ENCODE results near the gene CDKN2B. TPM values are rescaled to one million over a fixed set of nuclear protein-coding genes. Genes with fewer than 3 reads are reported as not detected.

The CDKN2B gene
- total RNA-seq, 2 donors from 2014 or later: 0.09 to 0.23 TPM

GRCh38 chr9:22005702-22006606 is 3.2 kb downstream of the CDKN2B start:
- ATAC-seq: no peak
- Mint-ChIP-seq H3K36me3 (peaks cover 0 to 11% of the 10 kb centered on the region in 2 donors), H3K9me3 (no peaks in the 10 kb centered on the region), H3K27ac (no peak overlapping the region)
- DNase-seq (ENCODE audit: low spot score in 2 of 2): no peak

- H3K36me3 Mint-ChIP-seq: peaks cover 0 to 11% of the 10 kb centered on the region in 2 donors
- no peak for ATAC-seq
- no peaks in the 10 kb centered on the region for H3K9me3 Mint-ChIP-seq
- no peak for DNase-seq (ENCODE audit: low spot score in 2 of 2)
- H3K27ac Mint-ChIP-seq: peak overlapping the region in 1 of 2 donors; percentile 24
Measured at GRCh38 chr9:22005021-22005701, 3.9 kb downstream of the CDKN2B start.

DNA sequence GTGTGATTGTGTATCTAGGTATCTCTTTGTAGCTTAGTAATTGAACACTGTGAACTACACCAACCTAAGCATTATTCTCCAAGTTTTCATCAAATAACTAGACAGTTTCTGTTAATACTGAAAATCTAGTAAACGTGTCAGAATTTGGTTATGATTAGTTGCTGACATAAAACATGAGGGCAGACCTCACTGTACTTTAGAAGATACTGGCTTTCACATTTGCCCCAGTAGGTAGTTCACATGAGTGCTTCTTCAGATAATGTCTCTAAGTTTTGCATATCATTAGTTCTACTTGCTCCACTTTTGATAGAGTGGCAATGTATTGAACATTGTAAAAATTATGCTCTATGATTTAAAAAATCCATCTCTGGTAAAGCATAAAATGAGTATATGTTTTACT is 7.1 kb downstream of the CDKN2B start:
- Mint-ChIP-seq H3K36me3 (peaks cover 0 to 11% of the 10 kb centered on the region in 2 donors), H3K27ac (no peak overlapping the region), H3K9me3 (no peaks in the 10 kb centered on the region)
- no peak for ATAC-seq
- no peak for DNase-seq (ENCODE audit: low spot score in 2 of 2)

DNA sequence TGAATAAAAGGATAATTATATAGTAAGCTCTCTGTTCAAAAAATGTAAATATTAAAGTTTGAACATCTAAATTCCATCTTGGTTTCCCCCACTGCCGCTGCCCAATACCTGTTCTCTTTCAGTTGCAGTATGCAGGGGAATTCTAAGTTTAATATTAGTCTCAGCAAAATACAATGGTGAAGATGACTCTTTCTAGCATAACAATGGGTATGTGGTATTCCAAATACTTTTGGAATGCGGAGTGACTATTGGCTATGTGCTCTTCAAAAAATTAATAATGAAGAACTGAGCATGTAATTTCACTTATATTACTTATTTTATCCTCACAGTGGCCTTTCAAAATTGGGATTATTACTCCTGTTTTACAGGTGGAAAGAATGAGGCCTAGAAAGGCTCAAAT is 11.1 kb downstream of the CDKN2B start:
- H3K9me3 Mint-ChIP-seq: no peaks in the 10 kb centered on the region
- no peak overlapping the region for H3K27ac Mint-ChIP-seq
- ATAC-seq (no peak), DNase-seq (ENCODE audit: low spot score in 2 of 2) (no peak)
- no peaks in the 10 kb centered on the region for H3K36me3 Mint-ChIP-seq

- no peak for DNase-seq (ENCODE audit: low spot score in 2 of 2)
- Mint-ChIP-seq H3K36me3 (no peaks in the 10 kb centered on the region), H3K9me3 (no peaks in the 10 kb centered on the region), H3K27ac (no peak overlapping the region)
- ATAC-seq: no peak
Measured at GRCh38 chr9:21997480-21997879, 11.6 kb downstream of the CDKN2B start.

DNA sequence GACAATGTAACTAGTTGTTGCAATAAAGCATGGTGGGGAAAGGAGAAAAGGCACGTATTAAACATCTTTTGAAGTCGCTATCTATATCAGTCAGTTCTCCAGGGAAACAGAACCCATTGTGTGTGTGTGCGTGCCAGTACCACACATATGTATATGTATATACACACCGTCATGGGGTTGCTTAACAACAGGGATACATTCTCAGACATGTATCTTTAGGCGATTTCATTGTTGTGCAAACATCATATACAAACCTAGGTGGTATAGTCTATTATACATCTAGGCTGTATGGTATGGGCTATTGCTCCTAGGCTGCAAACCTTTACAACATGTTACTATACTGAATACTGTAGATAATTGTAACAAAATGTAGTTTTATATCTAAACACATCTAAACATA is 12.2 kb downstream of the CDKN2B start:
- no peak for ATAC-seq
- no peak for DNase-seq (ENCODE audit: low spot score in 2 of 2)
- Mint-ChIP-seq H3K27ac (no peak overlapping the region), H3K9me3 (no peaks in the 10 kb centered on the region), H3K36me3 (no peaks in the 10 kb centered on the region)

DNA sequence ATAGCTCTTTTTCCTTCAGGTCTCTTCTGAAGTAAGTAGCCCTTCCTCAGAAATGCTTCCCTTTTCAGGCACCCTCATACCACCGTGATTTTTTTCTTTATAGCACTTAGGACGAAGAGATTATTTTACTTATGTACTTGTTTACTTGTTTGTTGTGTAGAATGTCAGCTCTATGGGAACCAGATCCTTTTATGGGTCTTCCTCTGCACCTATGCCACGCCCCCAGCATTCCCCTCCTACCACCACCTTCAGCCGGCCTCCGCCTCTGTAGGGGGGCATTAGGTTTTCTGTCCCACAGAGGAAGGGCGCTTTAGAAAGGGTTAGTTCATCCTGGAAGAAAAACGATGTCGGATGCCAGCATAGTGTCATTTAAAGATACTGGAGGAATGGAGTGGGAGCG is 12.7 kb downstream of the CDKN2B start:
- Mint-ChIP-seq H3K9me3 (no peaks in the 10 kb centered on the region), H3K27ac (no peak overlapping the region), H3K36me3 (no peaks in the 10 kb centered on the region)
- DNase-seq (ENCODE audit: low spot score in 2 of 2) (no peak), ATAC-seq (no peak)

GRCh38 chr9:21995666-21996398 is 13.3 kb downstream of the CDKN2B start:
- Mint-ChIP-seq H3K9me3 (no peaks in the 10 kb centered on the region), H3K36me3 (no peaks in the 10 kb centered on the region), H3K27ac (peak overlapping the region in 1 of 2 donors; percentile 76)
- peak in 1 of 2 donors; percentile 23 for ATAC-seq
- DNase-seq (ENCODE audit: low spot score in 2 of 2): no peak

DNA sequence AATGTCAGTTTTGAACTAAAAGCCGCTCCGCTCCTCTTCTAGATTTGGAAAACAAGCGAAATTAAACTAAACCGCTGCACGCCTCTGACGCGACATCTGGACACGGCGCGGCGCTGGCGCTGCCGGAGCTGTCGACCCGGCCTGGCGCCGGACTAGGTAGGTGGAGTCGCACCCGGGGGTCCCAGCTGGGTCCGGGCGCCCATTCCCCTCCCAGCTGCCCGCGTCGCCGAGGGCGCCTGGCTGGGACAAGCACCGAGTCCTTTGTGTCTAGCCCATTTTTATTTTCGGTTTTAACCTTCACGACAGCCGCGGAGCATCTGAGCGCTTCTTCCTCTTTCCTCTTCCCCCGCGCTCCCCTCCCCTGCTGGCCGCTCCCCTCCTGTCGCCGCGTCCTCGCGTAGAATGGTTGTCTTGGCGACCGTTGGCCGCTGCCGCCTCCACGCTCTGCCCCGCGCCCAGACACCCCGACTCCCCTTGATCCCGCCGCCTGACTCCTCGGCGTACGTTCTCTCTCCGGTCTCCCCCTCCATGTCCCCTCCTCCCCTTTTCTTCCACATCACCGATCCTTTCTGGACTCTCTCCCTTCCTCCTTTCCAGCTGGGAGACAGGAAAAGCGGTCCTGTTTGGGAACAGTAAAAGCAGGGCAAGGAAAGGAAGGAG is 14.0 kb downstream of the CDKN2B start:
- no peaks in the 10 kb centered on the region for H3K9me3 Mint-ChIP-seq

DNA sequence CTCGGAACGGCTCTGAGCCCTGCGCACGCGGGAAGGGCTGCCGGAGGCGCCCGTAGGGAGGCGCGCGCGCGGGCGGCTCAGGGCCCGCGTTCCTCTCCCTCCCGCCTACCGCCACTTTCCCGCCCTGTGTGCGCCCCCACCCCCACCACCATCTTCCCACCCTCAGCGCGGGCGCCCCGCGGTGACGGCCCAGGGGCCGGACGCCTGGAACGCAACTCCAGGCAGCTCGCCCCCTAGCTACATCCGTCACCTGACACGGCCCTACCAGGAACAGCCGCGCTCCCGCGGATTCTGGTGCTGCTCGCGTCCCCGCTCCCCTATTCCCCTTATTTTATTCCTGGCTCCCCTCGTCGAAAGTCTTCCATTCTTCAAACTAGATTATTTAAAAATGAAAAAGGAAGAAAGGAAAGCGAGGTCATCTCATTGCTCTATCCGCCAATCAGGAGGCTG is 14.5 kb downstream of the CDKN2B start, which contains the start of gene CDKN2B-AS1:
CDKN2B-AS1 (plus strand) TSS at position 236 of the 450 bp plus-strand sequence.
- Mint-ChIP-seq H3K9me3 (no peaks in the 10 kb centered on the region), H3K36me3 (peaks cover 3 to 6% of the 10 kb centered on the region in 2 donors), H3K27ac (peak within 1 kb of the TSS; percentile 46 to 76)
- DNase-seq (ENCODE audit: low spot score in 2 of 2): no peak
- peak; percentile 64 to 69 for ATAC-seq

More for the DNA sequence above, 14.0 kb downstream of the CDKN2B start:
- ATAC-seq (peak; percentile 79 to 90), DNase-seq (ENCODE audit: low spot score in 2 of 2) (peak; percentile 53 to 74)
- Mint-ChIP-seq H3K36me3 (peaks cover 0 to 3% of the 10 kb centered on the region in 2 donors), H3K27ac (peak overlapping the region; percentile 46 to 76)

GRCh38 chr9:21993893-21994555 is 15.1 kb downstream of the CDKN2B start, which contains the start of gene CDKN2A:
Gene CDKN2A, minus strand, starts transcription at chr9:21994392.
- Mint-ChIP-seq H3K36me3 (peaks cover 5 to 9% of the 10 kb centered on the region in 2 donors), H3K9me3 (no peaks in the 10 kb centered on the region), H3K27ac (peak within 1 kb of the TSS; percentile 46 to 76)
- ATAC-seq (peak; percentile 41 to 59), DNase-seq (ENCODE audit: low spot score in 2 of 2) (no peak)

- ATAC-seq (no peak), DNase-seq (ENCODE audit: low spot score in 2 of 2) (no peak)
- Mint-ChIP-seq H3K27ac (no peak overlapping the region), H3K36me3 (peaks cover 5 to 9% of the 10 kb centered on the region in 2 donors), H3K9me3 (no peaks in the 10 kb centered on the region)
Measured at GRCh38 chr9:21993007-21993406, 16.1 kb downstream of the CDKN2B start.

- no peak overlapping the region for H3K27ac Mint-ChIP-seq
Measured at GRCh38 chr9:21991072-21991959, 17.8 kb downstream of the CDKN2B start.

DNA sequence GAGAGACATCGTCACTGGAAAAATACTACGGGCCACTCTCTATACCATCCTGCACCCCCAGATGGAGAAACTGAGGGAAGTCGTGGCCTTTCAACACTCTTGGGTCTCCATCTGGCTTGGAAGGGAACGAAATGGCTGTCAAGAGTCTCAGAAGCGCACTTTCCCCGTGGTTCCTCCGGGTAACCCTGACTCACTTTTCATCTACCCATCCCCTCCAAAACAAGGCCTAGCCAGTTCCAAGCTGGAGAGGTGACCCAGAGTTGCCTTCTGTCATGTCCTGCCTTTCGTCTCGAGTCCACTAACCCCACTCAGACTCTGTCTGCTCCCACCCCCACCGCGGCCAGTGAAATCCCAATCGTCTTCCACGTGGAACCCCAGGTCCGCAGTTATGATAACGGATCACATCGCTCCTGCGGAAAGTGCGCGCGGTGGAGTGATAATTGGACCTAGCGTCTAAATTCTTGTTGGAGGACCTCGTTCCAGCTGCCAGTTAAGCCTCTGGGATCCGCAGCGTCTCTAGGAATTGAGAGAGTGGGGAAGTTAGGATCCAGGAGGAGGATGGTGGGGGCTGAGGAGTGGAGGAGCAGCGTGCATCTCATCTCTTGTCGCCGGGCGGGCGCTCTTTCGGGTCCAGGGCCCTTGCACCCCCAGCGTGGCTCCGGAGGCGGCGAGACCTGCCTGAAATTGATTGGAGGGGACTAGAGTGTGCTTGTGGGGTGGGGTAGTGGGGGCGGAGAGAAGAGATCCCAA is 19.5 kb downstream of the CDKN2B start:
- Mint-ChIP-seq H3K27ac (no peak overlapping the region), H3K36me3 (peaks cover 5 to 9% of the 10 kb centered on the region in 2 donors), H3K9me3 (no peaks in the 10 kb centered on the region)
- ATAC-seq: no peak
- no peak for DNase-seq (ENCODE audit: low spot score in 2 of 2)

More at GRCh38 chr9:21991072-21991959, 17.8 kb downstream of the CDKN2B start:
- H3K36me3 Mint-ChIP-seq: peaks cover 5 to 9% of the 10 kb centered on the region in 2 donors
- DNase-seq (ENCODE audit: low spot score in 2 of 2) (no peak), ATAC-seq (no peak)
- no peaks in the 10 kb centered on the region for H3K9me3 Mint-ChIP-seq

Measured in activated naive CD4-positive, alpha-beta T cell treated with anti-CD3 and anti-CD28 coated beads, Interleukin-2, amount 50 U/mL, for 72 hours (primary cell).